GM12873 (cell line): ENCODE data around the gene LEP.

Experiments
- CTCF ChIP-seq: IDR thresholded peaks from 2 replicates; pipeline ENCODE4 v1.5.1; 2012; ENCODE audit warnings: low read depth, mild to moderate bottlenecking, moderate library complexity, low read length, control low read depth; ENCODE audit not compliant: insufficient read depth; ENCODE audit errors: missing control alignments

Gene LEP

GRCh38 chr7:128240696-128241386 lies at the start of gene LEP:
LEP (plus strand) TSS chr7:128241278; CDS start chr7:128252019, 10,741 bp downstream.
- no peak for TF ChIP-seq CTCF

- no peak for TF ChIP-seq CTCF
Measured at GRCh38 chr7:128192497-128193142, 48.5 kb upstream of the LEP start.

GRCh38 chr7:128194533-128195282 lies 46.4 kb upstream of the LEP start:
- no peak for TF ChIP-seq CTCF

GRCh38 chr7:128197589-128197988 lies 43.5 kb upstream of the LEP start:
- TF ChIP-seq CTCF, result no peak

GRCh38 chr7:128197989-128198580 lies 43.0 kb upstream of the LEP start:
- TF ChIP-seq CTCF, result no peak

GRCh38 chr7:128200376-128200775 lies 40.7 kb upstream of the LEP start:
- no peak for TF ChIP-seq CTCF
